ENCODE measurements around the gene POLE.
"Not testable (repeated sequence)": the region's sequence is repeated elsewhere in the genome, so short reads cannot be mapped to it uniquely, and the experiment has no call there.

Gene POLE

GRCh38 chr12:132614861-132615578, 72.1 kb downstream of the POLE start:
- peak; percentile 76 for DNase-seq (ENCODE audit: low spot score)

DNA sequence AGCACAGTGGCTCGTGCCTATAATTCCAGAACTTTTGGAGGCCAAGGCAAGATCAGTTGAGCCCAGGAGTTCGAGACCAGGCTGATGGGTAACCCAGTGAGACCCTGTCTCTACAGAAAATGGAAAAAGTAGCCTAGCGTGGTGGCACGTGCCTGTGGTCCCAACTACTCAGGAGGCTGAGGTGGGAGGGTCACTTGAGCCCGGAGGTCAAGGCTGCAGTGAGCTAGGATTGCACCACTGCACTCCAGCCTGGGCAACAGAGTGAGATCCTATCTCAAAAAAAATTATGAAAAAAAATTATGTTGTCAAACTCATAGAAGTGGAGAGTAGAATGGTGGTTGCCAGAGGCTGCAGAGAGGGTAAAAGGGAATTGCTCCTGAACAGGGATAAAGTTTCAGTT, 73.1 kb downstream of the POLE start:
- DNase-seq (ENCODE audit: low spot score) = no peak

DNA sequence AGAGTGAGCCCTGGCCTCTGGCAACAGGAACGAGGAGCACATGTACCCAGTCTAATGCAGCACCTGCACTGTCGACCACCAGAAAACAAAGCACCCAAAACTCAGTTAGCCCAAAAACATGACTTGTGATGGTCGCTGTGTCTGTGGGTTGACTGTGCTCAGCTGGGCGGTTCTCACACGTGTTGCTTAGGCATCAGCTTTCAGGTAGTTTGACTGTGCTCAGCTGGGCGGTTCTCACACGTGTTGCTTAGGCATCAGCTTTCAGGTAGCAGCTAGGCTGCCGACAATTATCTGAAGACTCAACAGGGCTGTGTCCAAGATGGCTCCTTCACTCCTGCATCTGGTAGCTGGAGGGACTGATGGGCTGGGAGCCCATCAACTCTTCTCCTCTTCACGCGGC, 75.5 kb downstream of the POLE start:
- DNase-seq (ENCODE audit: low spot score) = no peak

DNA sequence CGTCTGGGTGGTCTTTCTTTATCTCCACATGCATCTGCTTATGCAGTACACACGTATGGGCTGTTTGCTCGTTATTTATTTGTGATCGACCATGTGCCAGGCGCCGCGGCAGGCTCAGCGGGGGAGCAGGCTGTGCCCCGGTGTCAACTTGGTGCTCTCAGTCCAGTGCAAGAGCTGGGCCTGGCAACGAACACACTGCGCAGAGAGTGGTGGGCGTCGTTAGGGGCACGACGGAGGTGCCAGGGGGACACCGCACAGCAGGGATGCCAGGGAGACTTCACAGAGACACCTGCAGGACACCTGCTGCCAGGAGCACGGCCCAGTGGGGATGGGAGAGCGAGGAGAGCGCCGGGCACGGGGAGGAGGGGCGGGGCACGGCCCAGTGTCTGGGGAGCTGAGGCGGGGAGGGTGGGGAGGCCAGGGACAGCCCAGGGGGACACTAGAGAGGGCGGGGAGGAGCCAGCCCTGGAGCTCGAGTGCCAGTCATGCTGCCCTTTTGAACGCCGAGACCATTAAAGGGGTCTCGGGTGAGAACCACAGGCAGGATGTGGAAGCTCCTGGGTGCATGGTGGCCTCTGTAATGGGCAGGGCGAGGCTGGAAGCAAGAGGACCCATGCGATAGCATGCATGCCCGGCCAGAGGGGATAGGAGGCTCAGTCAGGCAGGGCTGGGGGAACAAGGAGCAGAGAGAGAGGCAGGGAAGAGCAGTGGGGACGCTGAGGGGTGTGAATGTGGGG, 76.1 kb downstream of the POLE start:
- no peak for DNase-seq (ENCODE audit: low spot score)

DNA sequence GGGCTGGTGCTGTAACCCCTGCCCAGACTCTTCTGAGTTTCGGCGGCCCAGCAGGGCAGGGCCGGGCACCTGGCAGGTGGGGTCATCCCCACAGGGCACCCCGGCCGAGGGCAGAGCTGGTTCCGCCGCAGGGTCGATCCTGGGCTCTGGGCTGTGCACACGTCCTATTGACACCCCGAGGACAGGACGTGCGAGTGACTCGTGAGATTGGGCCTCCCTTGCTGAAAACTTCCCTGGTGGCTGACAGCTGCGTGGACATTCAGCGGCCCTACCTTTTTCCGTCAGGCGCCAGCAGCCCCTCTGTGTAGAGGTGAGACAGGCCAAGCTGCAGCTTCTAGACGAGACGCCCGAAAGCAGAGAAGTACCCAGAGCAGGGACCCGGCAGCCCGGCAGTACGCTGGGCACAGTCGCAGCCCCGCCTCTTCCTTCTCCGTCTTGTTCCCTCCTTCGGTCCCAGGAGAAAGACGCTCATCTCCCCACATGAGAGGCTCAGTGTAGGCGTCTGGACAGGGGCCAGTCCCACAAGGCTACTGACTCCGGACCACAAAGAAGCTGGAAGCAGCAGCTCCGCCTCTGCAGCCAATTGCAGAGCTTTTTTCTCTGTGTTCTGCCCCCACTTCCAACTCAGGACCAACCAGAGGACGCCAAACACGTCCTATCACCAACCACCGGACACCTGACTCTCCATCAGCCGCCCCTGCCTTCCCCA, 76.9 kb downstream of the POLE start, which contains the start of gene LRCOL1:
Gene LRCOL1 (minus strand): TSS at position 532 of the 709 bp plus-strand sequence. CDS start 4,331 bp downstream, outside the sequence.
- DNase-seq (ENCODE audit: low spot score) = no peak

DNA sequence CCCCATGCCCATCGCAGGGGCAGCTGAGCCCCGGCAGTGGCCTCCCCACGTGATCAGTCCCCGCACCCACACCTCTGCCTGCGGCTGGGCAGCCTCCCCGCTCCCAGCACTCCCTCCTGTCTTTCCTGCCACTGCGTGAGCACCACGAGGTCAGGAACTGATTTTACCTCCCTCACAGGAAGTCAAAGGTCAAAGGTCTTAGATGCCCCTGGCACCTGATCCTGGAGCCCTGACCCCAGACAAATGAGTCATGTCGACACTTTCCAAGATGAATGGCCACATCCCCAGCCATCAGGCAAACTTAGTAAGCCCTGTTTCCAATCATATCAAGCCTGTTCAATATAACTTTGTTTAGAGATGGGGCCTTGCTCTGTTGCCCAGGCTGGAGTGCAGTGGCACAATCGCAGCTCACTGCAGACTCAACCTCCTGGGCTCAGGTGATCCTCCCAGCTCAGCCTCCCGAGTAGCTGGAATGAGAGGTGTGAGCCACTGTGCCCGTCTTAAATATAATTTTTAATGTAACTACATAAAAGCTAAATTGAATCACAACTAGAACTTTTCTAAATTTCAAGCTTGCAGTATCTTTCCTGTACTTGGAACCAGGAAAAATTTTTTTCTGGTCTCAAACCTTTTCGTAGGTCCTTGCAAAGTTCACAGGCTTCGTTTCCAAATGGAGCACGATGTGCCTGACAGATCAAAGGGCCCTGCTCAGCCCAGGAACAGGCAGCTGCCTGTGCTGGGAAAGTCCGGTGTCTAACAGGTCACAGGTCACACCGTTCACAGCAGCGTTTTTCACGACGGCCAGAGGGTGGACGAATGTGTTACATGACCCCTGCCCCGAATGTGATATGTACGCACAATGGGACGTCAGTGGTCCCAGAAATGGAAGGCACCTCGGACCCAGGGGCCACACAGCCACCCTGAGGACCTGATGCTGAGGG, 78.6 kb downstream of the POLE start:
- DNase-seq (ENCODE audit: low spot score) = no peak

DNA sequence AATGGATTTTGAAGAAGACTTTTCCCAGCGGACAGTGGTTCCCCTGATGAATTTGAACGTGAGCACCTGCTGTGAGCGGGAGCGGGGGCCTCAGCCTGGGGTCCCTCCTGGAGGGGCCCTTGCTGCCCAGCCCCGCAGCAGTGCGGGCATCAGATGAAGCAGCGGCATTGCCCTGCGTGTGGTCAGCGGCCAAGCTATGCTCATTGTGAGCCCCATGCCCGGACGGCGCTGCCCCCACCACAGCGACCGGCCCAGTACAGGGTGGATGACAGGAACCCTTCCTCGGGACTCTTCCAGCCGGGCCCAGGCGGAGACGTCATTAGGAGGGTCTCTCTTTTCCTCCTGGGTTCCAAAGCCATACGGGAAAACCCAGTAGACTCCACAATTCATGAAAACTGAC, 80.2 kb downstream of the POLE start:
- DNase-seq (ENCODE audit: low spot score) = no peak

GRCh38 chr12:132606466-132606865, 80.7 kb downstream of the POLE start:
- no peak for DNase-seq (ENCODE audit: low spot score)

- no peak for DNase-seq (ENCODE audit: low spot score)
Measured at GRCh38 chr12:132605892-132606291, 81.2 kb downstream of the POLE start.

GRCh38 chr12:132604668-132605441, 82.3 kb downstream of the POLE start:
- no peak for DNase-seq (ENCODE audit: low spot score)

DNA sequence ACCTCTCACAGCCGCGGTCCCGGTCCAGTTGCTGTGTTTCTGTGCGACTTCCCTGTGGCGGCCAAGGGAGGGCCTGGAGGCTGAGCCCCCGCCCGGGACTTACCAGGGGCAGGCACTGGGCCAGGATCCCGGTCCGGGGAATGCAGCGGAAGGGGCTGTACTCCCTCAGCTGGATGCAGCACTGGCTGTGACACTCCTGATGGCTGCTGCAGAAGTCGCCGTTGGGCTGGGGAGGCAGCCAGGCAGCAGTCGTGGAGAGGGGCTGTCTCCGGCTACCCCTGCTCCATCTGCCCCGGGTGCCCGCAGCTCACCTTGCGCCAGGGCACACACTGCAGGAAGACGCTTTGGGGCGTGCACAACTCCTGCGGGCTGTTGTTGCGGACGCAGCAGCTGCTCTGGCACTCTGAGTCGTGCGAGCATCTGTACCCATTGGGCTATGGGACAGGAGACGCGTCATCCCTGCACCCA, 83.0 kb downstream of the POLE start:
- no peak for DNase-seq (ENCODE audit: low spot score)

DNA sequence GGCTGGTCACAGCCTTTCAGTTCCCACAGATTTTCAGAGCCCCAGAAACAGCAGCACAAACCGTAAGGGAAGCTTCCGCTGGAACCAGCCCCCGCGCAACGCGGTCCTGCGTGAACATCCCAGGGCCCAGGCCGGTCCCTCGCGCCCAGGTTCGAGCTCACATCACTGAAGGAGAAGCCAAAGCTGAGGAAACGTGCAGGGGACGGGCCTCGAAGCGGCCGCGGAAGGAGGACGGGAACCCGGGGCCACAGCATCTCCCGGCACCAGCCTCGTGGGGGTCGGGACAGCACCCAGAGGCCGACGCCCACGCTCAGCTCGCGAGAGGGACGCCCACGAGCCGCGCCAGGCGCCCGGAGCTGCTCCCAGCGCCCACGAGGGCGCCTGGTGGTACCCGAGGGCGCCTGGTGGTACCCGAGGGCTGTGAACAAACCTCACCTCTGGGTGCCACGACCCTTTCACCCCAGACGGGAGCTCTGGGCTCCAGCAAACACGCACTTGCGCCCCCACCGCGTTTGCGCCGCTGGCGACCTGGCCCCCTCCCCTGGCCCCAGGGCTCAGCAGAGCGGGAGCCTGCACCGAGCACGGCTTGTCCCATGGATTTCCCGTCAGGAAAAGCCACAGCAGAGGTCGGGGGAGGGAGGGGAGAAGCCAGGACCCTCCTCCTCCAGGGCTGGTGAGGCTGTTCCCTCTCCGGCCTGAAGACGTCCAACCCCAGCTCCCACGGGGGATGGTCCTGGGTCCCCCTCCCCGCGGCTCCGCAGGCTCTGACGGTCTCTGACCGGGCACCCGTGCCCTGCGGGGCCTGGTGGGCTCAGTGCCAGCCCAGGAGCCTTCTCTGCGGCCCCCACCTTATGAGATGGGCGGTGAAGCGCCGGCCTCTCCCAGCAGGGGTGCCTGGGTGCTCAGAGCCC, 83.6 kb downstream of the POLE start:
- DNase-seq (ENCODE audit: low spot score) = no peak

- no peak for DNase-seq (ENCODE audit: low spot score)
Measured at GRCh38 chr12:132602572-132603239, 84.4 kb downstream of the POLE start.

DNA sequence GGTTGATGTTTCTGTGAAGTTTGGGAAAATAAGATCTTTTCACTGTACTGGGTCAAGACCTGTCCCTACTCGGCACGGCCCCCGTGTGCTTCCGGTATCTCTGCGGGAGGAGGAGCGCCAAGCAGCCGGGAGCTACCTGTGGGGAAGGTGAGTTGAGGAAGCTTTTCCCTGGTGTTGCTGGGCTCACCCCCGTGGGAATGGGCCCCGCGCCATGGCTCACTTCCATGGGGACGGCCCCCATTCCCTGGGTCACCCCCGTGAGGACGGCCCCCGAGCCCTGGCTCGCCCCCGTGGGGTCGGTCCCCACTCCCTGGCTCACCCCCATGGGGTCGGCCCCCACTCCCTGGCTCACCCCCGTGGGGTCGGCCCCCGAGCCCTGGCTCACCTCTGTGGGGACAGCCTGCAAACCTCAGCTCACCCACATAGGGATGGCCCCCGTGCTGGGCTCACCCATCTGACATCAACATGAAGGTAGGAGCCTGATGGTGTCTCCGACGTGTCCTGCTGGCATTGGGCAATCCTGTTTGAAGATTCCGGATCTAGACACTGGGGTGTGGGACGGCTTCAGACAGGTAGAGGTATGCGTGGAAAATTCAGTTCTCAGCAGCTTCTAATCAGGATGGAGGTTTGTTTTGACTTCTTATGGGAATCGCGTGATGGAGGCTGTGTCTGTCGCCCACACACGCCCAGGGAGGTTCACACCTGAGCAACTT, 85.8 kb downstream of the POLE start:
- DNase-seq (ENCODE audit: low spot score) = no peak

- DNase-seq (ENCODE audit: low spot score) = peak; percentile 32
Measured at GRCh38 chr12:132600048-132601032, 86.8 kb downstream of the POLE start.

DNA sequence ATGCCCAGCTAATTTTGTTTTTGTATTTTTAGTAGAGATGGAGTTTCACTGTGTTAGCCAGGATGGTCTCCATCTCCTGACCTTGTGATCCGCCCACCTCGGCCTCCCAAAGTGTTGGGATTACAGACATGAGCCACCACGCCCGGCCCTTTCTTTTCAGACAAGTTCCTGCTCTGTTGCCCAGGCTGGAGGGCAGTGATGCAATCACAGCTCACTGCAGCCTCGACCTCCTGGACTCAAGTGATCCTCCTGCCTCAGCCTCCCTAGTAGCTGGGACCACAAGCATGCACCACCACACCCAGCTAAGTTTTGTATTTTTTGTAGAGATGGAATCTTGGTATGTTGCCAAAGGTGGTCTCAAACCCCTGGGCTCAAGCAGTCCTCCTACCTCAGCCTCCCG, 87.6 kb downstream of the POLE start:
- not testable (repeated sequence) for DNase-seq (ENCODE audit: low spot score)

All from CD4-positive, alpha-beta T cell treated with Interleukin-2 at 100 ng/mL for 4 hours (primary cell).